Hepatocyte (in vitro differentiated cells): Measurements from ENCODE around the gene PID1. TPM values are rescaled to one million over a fixed set of nuclear protein-coding genes. Genes with fewer than 3 reads are reported as not detected.

Experiments
- DNase-seq: peaks from one replicate; pipeline ENCODE4 v3.0.0-alpha.2; 2016; ENCODE audit warnings: low spot score
- H2AFZ ChIP-seq: fragments of 200-600 bp; sonication (generic); 2 replicates; pipeline ENCODE4 v1.6.0; 2016; ENCODE audit warnings: antibody characterized with exemption, mild to moderate bottlenecking
- H3K27ac ChIP-seq: fragments of 200-600 bp; sonication (generic); 2 replicates; pipeline ENCODE4 v1.5.1; 2016; ENCODE audit warnings: mild to moderate bottlenecking
- H3K27me3 ChIP-seq: fragments of 200-600 bp; sonication (generic); 2 replicates; pipeline ENCODE4 v1.6.1; 2016
- H3K36me3 ChIP-seq: fragments of 200-600 bp; sonication (generic); replicated peaks from 2 replicates; pipeline ENCODE4 v1.5.1; 2016; ENCODE audit warnings: low read depth; ENCODE audit not compliant: insufficient read depth
- H3K4me1 ChIP-seq: fragments of 200-600 bp; sonication (generic); 2 replicates; pipeline ENCODE4 v1.5.1; 2016; ENCODE audit warnings: mild to moderate bottlenecking, moderate library complexity; ENCODE audit not compliant: insufficient read depth
- H3K4me2 ChIP-seq: fragments of 200-600 bp; sonication (generic); 2 replicates; pipeline ENCODE4 v1.6.0; 2016
- H3K4me3 ChIP-seq: fragments of 200-600 bp; sonication (generic); 2 replicates; pipeline ENCODE4 v1.5.1; 2016; ENCODE audit warnings: mild to moderate bottlenecking
- H3K79me2 ChIP-seq: fragments of 200-600 bp; sonication (generic); 2 replicates; pipeline ENCODE4 v1.6.0; 2017; ENCODE audit warnings: mild to moderate bottlenecking
- H3K9me2 ChIP-seq: fragments of 200-600 bp; sonication (generic); replicated peaks from 2 replicates; pipeline ENCODE4 v1.6.0; 2017; ENCODE audit warnings: mild to moderate bottlenecking; ENCODE audit not compliant: insufficient read depth
- H3K9me3 ChIP-seq: fragments of 200-600 bp; sonication (generic); 2 replicates; pipeline ENCODE4 v1.5.1; 2016; ENCODE audit warnings: low read depth, mild to moderate bottlenecking
- H4K20me1 ChIP-seq: fragments of 200-600 bp; sonication (generic); 2 replicates; pipeline ENCODE4 v1.6.0; 2016; ENCODE audit warnings: mild to moderate bottlenecking; ENCODE audit not compliant: insufficient read depth, poor library complexity, severe bottlenecking
- CTCF ChIP-seq: fragments of 200-600 bp; sonication (generic); IDR thresholded peaks from 2 replicates; pipeline ENCODE4 v1.5.1; 2016; ENCODE audit warnings: antibody characterized with exemption, mild to moderate bottlenecking; ENCODE audit not compliant: poor library complexity
- EZH2 ChIP-seq: fragments of 200-600 bp; sonication (generic); IDR thresholded peaks from 2 replicates; pipeline ENCODE4 v1.6.1; 2016; ENCODE audit warnings: antibody characterized with exemption, mild to moderate bottlenecking, borderline replicate concordance
- EZH2phosphoT487 ChIP-seq: fragments of 200-600 bp; sonication (generic); IDR thresholded peaks from one replicate; pipeline ENCODE4 v1.6.1; 2018; ENCODE audit warnings: antibody characterized with exemption, mild to moderate bottlenecking, low read depth, moderate library complexity; ENCODE audit not compliant: unreplicated experiment, severe bottlenecking
- WGBS: methylation state at CpG from one replicate; pipeline ENCODE4 v1.1.6; 2016; ENCODE audit warnings: low lambda C conversion rate; ENCODE audit errors: missing lambda C conversion rate; 5-methylcytosine and 5-hydroxymethylcytosine counted together
- polyA plus RNA-seq: library from polyadenylated mRNA; unstranded; fragments of >200 nt; fragmentation: Nextera tagmentation; extraction: Ambion mirVana; gene quantifications from 2 replicates; pipeline ENCODE4 v1.2.1, GENCODE V29; 2016
- total RNA-seq: library from RNA; depleted of rRNA; stranded (reverse); fragments of >200 nt; gene quantifications from 2 replicates; pipeline ENCODE4 v1.2.3, GENCODE V29; 2014

Gene PID1
- total and polyA plus RNA-seq, 2 experiments from 2014 or later: 26.7 to 31.1 TPM

GRCh38 chr2:229033816-229034215 is 237.3 kb downstream of the PID1 start:
- no peak overlapping the region for H2AFZ ChIP-seq
- no peaks in the 10 kb centered on the region for H3K27me3 ChIP-seq
- WGBS: 80% methylated on average over 3 of the region's 3 CpGs
- H3K4me2 ChIP-seq: no peak overlapping the region
- no peak overlapping the region for H3K27ac ChIP-seq
- no peak overlapping the region for H3K4me3 ChIP-seq
- TF ChIP-seq EZH2: no peak
- TF ChIP-seq CTCF: no peak
- TF ChIP-seq EZH2phosphoT487: no peak
- no peaks in the 10 kb centered on the region for H3K36me3 ChIP-seq
- no peaks in the 10 kb centered on the region for H3K9me3 ChIP-seq
- H4K20me1 ChIP-seq: no peaks in the 10 kb centered on the region
- no peaks in the 10 kb centered on the region for H3K4me1 ChIP-seq
- H3K79me2 ChIP-seq: no peaks in the 10 kb centered on the region
- H3K9me2 ChIP-seq: no peaks in the 10 kb centered on the region
- DNase-seq: no peak

- H3K79me2 ChIP-seq: no peaks in the 10 kb centered on the region
- H3K27me3 ChIP-seq: no peaks in the 10 kb centered on the region
- no peak for DNase-seq
- no peaks in the 10 kb centered on the region for H3K9me2 ChIP-seq
- TF ChIP-seq EZH2 (no peak), EZH2phosphoT487 (no peak)
- H3K4me1 ChIP-seq: no peaks in the 10 kb centered on the region
- H3K36me3 ChIP-seq: no peaks in the 10 kb centered on the region
- WGBS: 94% methylated on average over 9 of the region's 9 CpGs
- no peak overlapping the region for H3K4me3 ChIP-seq
- H2AFZ ChIP-seq: no peak overlapping the region
- no peaks in the 10 kb centered on the region for H3K9me3 ChIP-seq
- no peaks in the 10 kb centered on the region for H4K20me1 ChIP-seq
- no peak overlapping the region for H3K4me2 ChIP-seq
- no peak overlapping the region for H3K27ac ChIP-seq
Measured at GRCh38 chr2:229032608-229033234, 238.4 kb downstream of the PID1 start.

GRCh38 chr2:229027353-229028105 is 243.6 kb downstream of the PID1 start:
- TF ChIP-seq EZH2phosphoT487 (no peak), CTCF (no peak), EZH2 (no peak)
- WGBS: 86% methylated on average over 12 of the region's 12 CpGs
- Histone ChIP-seq H3K27me3 (no peaks in the 10 kb centered on the region), H3K4me2 (no peak overlapping the region), H3K36me3 (no peaks in the 10 kb centered on the region), H3K79me2 (no peaks in the 10 kb centered on the region), H3K4me1 (no peaks in the 10 kb centered on the region), H3K9me3 (no peaks in the 10 kb centered on the region), H3K9me2 (no peaks in the 10 kb centered on the region), H3K27ac (no peak overlapping the region), H4K20me1 (no peaks in the 10 kb centered on the region), H3K4me3 (no peak overlapping the region), H2AFZ (no peak overlapping the region)
- peak; percentile 14 for DNase-seq

GRCh38 chr2:229025653-229026052 is 245.4 kb downstream of the PID1 start:
- no peaks in the 10 kb centered on the region for H3K79me2 ChIP-seq
- H2AFZ ChIP-seq: no peak overlapping the region
- H3K27me3 ChIP-seq: no peaks in the 10 kb centered on the region
- no peaks in the 10 kb centered on the region for H3K36me3 ChIP-seq
- DNase-seq: no peak
- TF ChIP-seq CTCF (no peak), EZH2 (no peak), EZH2phosphoT487 (no peak)
- no peak overlapping the region for H3K4me3 ChIP-seq
- H3K9me2 ChIP-seq: no peaks in the 10 kb centered on the region
- H3K27ac ChIP-seq: no peak overlapping the region
- no peaks in the 10 kb centered on the region for H4K20me1 ChIP-seq
- no peaks in the 10 kb centered on the region for H3K4me1 ChIP-seq
- no peak overlapping the region for H3K4me2 ChIP-seq
- WGBS: 96% methylated on average over 20 of the region's 20 CpGs
- no peaks in the 10 kb centered on the region for H3K9me3 ChIP-seq
